H4 (cell line): ENCODE data around the gene PRPF19. TPM values are rescaled to one million over a fixed set of nuclear protein-coding genes. Genes with fewer than 3 reads are reported as not detected.

Experiments
- DNase-seq: peaks from one replicate; pipeline ENCODE4 v3.0.0-alpha.2; 2015; ENCODE audit warnings: low spot score
- total RNA-seq: library from RNA; depleted of rRNA; stranded (reverse); fragments of >200 nt; shearing (Covaris generic); gene quantifications from 2 replicates; pipeline ENCODE4 v1.2.3, GENCODE V29; 2014; rRNA removed

Gene PRPF19
- total RNA-seq, result 92.3 and 106 TPM in 2 replicates

DNA sequence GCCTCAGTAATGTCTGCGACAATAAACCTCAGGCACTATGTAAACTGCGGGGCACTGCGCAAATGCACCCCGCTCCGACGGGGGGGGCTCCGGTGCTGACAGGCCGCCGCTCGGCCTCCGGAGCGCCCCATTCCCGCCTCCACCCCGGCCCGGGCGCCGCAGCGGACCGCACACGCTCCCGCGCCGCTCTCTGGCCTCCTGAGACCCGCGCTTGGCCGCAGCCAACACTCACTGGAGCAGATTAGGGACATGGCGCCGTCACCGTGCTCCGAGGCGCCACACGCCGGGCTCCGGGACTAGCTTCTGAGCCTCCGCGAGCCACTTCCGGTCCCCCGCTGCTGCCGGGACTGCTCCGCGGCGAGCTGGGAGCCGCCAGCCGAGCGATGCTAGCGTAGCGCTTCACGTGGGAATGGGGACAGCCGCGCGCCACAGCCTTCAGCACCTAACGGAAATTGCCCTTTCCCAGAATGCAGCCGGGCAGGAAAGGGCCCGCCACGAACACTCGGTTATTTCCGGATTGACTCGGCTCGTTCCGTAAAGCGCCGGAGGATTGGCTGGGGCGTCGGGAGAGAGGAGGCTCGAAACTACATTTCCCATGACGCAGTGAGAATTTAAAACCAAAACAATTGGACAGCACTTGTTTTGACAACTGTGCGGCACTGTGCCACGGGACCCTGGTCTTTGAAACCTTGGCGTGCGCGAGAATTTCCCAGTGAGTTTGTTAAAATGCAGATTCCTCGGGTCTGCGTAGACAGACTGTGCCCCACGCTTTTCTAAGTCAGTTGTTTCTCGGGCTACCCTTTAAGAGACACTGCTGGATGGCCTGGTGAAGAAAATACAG, at the start of gene PRPF19:
Gene PRPF19 (minus strand): TSS at position 454 of the 841 bp plus-strand sequence. CDS start 203 bp downstream, at position 251.
- DNase-seq, result peak; percentile 93

- no peak for DNase-seq
Measured at GRCh38 chr11:60955571-60955970, 49.2 kb upstream of the PRPF19 start.

DNA sequence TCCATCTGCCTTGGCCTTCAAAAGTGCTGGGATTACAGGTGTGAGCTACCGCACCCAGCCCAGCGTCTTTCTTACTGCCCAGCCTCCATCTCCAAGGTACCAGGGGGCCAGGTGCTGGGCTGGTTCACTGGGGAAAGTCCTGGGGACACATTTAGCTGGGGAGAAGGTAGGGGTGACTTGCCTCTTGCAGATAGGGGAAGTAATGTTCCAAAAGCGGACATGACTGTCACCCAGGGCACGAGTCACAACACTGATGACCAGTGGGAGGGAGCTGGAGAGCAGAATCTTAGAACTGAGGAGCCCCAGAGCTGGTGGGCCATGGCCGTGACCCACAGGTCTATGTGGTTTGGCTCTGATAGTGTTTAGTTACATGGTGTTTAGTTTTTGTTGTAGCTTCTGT, 48.0 kb upstream of the PRPF19 start:
- DNase-seq, result no peak

DNA sequence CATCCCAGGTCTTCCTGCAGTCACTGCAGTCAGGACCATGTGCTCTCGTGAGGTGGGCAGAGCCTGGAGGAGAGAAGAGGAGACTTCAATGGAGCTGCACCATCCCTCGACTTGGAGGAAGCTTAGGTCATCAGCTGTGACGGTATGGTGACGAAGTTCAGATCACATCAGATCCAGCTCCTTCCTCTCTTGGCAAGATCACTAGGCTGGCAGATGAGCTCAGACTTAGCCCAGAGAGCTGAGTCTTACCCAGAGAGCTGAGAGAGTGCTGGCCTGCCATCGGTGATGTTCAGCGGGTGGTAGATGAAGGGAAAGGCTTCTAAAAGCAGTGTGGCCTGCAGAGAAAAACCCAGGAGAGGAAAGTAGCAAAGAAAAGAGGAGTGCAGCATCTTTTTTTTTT, 47.4 kb upstream of the PRPF19 start:
- DNase-seq, result no peak

GRCh38 chr11:60952742-60953170, 46.4 kb upstream of the PRPF19 start:
- no peak for DNase-seq

- DNase-seq, result no peak
Measured at GRCh38 chr11:60951904-60952741, 45.7 kb upstream of the PRPF19 start, which contains the start of gene SLC15A3. Gene SLC15A3 (minus strand): TSS chr11:60952176. CDS start chr11:60951551, 625 bp downstream.

DNA sequence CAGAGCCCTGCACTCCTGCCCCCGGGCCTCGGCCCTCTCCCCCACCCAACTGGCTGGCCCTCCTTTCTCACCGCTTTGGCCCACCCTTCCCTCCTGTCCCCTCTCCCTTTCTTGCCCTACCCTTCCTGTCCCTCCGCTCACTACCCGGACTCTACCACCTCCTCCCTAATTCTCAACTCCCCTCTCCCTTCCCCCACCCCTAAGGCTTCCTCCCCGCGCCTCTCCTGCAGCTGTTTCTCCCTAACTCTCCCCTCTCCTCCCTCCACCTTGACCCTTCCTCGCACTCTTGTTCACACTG, 45.2 kb upstream of the PRPF19 start:
- DNase-seq, result no peak

DNA sequence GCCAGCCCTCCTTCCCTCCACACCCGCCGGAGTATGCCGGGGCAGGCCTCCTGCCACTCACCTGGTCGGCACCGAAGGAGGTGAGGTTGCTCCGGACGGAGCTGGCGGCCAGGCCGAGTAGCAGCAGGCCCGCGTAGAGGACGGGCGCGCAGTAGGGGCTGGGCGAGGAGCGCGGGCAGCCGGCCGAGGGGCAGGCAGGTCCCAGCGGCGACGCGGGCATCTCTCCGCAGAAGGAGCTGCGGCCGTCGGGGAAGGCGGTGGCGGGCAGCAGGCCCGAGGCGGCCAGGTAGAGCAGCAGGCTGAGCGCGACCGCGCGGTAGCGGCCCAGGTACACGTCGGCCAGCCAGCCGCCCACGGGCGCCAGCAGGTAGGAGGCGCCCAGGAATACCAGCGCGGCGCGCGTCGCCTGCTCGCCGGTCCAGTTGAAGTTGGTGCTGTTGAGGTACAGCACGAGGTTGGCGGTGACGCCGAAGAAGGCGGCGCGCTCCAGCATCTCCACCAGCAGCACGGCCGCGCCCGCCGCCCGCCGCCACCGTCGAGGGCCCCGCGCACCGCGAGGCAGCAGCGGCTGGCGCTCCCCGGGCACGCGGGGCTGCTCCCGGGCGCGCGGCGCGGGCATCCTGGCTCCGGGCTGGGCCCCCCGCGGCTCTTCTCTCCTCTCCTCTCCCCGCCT, 44.7 kb upstream of the PRPF19 start:
- no peak for DNase-seq

- no peak for DNase-seq
Measured at GRCh38 chr11:60950024-60950423, 43.6 kb upstream of the PRPF19 start.

DNA sequence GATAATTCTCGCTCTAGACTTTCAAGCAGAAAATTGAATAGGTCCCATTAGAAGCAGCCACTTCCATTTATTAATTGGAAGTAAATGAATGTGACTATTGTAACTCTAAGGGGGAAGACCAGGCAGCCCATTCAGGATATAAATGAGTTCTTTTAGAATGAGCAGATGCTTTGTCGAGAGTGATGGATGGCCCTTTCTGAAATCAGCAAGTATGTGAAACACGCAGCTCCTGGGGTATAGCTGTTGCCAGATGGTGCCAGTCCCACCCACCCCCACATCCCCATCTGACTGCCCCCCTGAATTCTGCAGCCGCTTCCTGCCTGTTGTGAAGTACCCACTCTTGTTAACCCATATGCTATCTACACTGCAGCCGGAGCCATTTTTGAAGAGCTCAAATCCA, 41.9 kb upstream of the PRPF19 start:
- DNase-seq, result no peak

GRCh38 chr11:60947700-60948099, 41.3 kb upstream of the PRPF19 start:
- DNase-seq, result no peak

- DNase-seq, result no peak
Measured at GRCh38 chr11:60946601-60947264, 40.3 kb upstream of the PRPF19 start.

DNA sequence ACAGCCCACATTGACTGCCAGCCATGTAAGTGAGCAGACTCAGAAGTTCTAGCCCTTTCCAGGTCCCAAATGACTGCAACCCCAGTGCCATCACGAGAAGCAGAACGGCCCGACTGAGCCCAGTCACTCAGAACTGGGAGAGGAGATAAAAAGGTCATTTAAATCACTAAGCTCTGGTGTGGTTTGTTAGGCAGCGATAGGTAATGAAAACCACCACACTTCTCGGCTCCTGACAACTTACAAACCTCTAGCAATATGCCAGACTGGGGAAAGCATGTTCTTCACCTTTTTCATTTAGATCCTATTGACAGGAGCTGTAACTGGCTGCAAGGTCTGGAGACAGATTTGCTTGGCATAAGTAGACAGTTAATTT, 38.9 kb upstream of the PRPF19 start:
- DNase-seq, result no peak

GRCh38 chr11:60944490-60945294, 38.3 kb upstream of the PRPF19 start:
- DNase-seq, result no peak

GRCh38 chr11:60942970-60943565, 36.7 kb upstream of the PRPF19 start:
- no peak for DNase-seq

DNA sequence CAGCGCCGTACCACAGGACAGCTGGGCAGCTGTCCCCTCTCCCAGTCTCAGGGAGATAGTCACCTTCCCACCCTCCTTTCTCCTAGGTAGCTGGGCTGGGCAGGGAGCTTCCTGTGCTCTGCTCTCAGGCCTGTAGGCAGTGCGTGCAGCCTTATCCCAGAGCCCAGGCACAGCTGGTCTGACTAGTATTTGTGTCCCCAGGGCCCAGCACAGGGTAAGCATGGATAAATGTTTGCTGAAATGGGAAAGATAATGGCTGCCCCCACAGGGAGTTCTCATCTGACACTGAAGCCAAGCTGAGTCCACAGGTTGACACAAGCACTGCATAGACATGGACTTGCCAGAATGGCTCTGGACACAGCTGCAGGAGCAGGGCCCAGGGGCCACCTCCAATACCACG, 35.8 kb upstream of the PRPF19 start:
- DNase-seq, result no peak

- DNase-seq, result no peak
Measured at GRCh38 chr11:60941371-60942119, 35.2 kb upstream of the PRPF19 start.

- DNase-seq, result no peak
Measured at GRCh38 chr11:60939855-60940254, 33.5 kb upstream of the PRPF19 start.

DNA sequence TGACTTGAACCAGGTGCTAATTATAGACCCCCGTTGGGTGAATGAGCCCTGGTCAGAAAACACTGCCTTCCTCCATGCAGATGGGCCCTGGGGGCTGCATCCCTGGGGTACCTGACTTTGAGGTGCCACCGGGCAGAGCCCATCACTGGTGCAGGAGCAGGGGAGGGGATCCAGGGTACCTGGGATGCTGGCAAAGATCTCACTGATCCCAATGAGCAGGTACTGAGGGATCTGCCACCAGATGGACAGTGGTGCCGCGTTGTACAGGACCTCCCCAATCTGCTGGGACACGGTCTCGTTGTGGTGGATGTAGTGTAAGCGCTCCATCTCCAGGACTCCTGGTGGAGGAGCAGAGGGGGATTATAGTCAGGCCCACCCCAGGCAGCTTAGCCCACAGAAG, 32.9 kb upstream of the PRPF19 start:
- DNase-seq, result no peak

GRCh38 chr11:60938500-60938899, 32.1 kb upstream of the PRPF19 start:
- no peak for DNase-seq
